Measurements from ENCODE around the gene NMRAL1.

The NMRAL1 gene

GRCh38 chr16:4474192-4474961, at the start of gene NMRAL1:
Gene NMRAL1, minus strand, starts transcription at chr16:4474625. Its CDS starts 493 bp downstream, at chr16:4474132.
- DNase-seq = peak; percentile 95

DNA sequence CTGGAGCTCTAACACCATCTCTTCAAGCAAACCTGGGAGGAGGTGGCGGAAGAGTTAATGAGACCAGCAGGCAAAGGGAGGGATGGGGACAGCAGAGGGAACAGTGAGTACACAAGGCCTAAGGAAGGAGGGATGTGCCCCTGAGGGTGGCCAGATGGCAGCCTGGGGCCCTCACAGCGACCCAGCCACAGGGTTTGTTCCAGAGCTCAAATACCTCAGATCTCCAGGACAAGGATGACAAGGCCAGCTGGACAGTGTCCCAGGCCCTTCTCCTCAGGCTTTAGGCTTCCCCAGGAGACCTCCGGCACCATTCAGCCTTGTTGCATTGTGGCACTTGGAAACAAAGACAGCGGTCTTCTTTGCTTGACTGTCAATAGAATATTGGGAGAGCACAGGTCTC, 49.3 kb upstream of the NMRAL1 start:
- no peak for DNase-seq

GRCh38 chr16:4522051-4522581, 47.7 kb upstream of the NMRAL1 start:
- DNase-seq = no peak

DNA sequence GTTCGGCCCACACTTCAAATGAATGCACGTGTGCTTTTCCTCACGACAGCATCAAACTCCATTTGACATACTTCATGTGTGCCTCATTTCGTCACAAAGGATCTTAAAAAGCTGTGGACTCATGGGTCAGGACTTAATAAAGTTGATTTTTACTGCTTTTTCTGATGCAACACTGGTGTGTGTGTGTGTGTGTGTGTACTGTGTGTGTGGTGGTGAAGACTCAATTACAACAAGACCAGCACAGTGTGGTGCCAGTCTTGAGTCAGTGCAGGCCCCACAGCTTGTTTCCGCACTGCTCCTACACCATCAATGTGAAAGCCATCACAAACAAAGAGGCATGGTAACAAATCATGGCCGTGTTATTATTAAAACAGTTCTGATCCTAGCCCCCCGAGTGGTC, 46.5 kb upstream of the NMRAL1 start:
- DNase-seq = no peak

GRCh38 chr16:4519274-4520058, 45.0 kb upstream of the NMRAL1 start:
- DNase-seq = no peak

DNA sequence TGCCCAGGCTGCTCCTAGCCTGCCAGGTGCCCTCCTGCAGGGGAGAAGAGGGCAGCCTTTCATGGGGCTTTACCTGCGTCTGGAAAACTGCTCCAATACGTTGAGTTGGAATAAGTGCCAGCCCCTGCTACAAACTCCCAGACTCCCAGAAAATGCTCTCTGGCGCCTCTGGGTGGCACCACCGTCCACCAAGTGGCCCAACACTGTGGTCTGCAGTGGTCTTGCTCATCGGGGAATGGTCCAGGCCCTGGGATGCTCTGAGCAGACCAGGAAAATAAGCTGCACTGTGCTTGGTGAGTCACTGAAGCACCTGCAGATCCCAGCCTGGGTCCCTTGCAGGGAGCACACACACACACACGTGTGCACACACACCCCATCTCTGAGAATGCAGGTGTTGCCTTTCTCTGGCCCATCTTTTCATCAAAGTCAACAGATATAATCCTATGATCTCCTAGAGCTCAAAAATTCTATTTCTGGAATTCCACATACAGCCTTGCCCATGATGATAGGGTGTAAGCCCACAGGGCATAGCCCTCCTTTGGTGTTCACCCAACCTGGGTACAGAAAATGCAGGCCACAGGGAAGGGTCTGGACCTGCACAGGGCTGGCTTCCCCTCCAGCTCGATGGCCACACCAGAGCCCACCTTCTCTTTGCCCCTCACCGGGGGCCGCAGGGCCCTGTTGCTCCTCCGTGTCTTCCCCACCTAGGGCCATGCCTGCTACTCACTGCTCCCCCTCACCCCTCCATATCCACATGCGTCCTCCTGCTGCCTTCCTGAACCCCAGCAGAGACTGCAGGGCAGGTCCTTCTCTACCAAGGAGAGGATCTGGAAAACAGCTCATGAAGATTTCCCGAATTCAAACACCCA, 43.6 kb upstream of the NMRAL1 start:
- DNase-seq = peak; percentile 23

- no peak for DNase-seq
Observed at GRCh38 chr16:4515611-4516233, 41.3 kb upstream of the NMRAL1 start.

DNA sequence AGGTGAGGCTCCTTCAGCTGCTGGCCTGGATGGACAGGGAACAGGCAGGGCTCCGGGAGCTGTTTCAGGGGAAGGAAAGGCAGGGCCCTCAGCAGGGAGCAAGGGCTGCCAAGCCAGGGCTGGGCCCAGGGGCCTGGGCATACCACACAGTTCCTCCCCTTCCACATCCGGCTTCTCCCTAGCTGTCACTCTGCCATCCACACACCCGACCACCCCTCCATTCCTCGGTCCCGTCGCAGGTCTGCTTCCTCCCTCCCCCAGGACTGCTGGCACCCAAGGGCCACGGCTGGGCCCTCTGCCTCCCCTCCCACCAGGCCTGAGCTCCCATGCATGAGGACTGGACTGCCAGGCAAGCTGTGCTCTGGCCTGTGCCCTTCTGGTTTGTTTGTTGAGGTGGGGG, 40.2 kb upstream of the NMRAL1 start:
- no peak for DNase-seq

- no peak for DNase-seq
Observed at GRCh38 chr16:4513881-4514280, 39.5 kb upstream of the NMRAL1 start.

- DNase-seq = no peak
Observed at GRCh38 chr16:4513086-4513860, 38.8 kb upstream of the NMRAL1 start.

DNA sequence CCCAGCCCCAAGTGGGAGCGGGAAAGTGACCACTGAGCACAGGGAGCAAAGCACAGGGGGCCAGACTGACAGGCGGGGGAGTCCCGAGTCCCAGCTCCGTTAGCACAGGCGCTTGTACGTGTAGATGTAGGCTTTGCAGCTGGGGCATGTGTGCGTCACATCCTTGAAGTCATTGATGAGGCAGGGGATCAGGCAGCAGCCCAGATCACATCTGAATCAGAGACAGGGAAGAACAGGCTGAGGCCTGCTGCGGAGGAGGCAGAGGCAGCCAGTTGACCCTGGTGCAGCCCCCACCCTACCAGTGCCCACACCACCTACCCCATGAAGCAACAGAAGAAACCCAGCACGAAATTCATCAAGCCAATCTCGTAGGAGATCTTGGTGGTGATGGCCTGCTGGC, 38.0 kb upstream of the NMRAL1 start:
- no peak for DNase-seq

DNA sequence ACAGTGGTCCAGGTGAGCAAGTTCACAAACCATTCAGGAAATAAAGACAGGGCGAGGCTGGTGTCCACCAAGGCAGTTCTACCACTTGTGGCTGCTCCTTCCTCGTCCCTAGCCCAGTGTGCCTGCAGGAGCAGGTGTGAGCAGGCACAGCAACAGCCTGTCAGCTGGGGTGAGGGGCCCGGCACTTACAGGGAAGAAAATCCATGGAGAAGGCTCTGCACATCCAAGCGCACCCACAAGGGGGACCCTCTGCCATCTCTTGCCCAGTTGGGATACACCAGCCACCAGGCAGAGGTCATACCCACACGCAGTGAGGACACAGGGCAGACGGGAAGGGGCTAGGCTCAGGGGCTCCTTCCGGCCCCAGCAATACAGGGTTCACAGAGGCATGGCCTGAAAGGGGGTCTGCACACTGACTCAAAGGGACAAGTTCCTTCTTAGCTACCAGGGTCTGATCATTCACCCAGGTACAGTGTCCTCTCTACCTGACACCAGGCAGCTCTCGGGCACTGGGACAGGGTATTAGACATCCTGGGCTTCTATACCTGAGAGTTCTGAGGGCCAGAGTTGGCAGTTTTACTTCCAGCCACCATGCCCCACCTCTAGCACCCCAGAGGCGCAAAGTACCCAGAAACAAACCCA, 37.1 kb upstream of the NMRAL1 start:
- peak; percentile 37 for DNase-seq

DNA sequence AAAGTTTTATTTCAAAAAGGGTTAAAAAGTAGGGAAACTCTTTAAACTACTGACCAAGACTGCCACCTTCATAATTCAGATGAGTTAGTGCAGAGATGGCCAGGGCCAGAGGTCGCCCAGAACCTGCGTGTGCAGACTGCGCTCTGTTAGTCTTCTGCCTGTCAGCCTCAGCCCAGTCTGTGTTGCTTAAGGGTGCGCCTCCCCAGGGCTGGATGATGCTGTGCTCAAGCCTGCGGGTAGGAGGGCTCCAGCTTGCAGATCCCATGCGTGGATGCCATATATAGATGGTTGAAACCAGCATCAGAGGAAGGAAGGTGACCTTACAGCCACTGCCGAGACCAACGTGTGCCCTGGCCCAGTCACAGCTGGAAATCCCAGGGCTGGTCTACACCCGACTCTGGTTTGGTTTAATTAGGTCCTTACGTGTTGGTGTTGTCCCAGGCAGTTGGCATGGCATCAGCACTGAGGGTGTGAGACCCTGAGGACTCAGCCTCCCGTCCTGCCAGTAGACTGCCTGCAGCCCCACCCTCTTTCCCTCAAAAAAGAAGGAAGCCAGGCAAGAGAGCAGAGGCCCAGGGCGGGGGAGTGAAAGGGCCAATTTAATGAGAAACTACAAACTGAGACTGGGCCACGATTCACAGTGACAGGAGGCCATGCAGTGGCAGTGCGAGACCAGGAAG, 36.5 kb upstream of the NMRAL1 start:
- no peak for DNase-seq

DNA sequence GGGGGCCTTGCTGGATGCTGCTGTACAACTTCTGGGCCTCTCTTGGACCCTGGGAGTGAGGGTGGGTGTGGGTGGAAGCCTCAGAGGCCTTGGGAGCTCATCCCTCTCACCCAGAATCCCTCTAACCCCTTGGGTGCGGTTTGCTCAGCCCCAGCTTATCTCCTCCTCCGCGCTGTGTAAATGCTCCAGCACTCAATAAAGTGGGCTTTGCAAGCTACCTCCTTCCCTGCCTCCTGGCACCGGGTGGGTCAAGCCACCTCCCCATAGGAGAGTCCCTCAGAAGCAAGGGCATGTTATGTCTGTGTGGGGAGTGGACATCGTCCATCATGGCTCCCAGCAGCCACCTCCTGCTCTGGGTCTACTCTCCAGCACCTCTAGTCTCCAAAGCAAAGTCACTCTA, 35.7 kb upstream of the NMRAL1 start:
- DNase-seq = no peak

GRCh38 chr16:4509420-4509819, 35.0 kb upstream of the NMRAL1 start:
- DNase-seq = no peak

- no peak for DNase-seq
Observed at GRCh38 chr16:4508806-4509205, 34.4 kb upstream of the NMRAL1 start.

DNA sequence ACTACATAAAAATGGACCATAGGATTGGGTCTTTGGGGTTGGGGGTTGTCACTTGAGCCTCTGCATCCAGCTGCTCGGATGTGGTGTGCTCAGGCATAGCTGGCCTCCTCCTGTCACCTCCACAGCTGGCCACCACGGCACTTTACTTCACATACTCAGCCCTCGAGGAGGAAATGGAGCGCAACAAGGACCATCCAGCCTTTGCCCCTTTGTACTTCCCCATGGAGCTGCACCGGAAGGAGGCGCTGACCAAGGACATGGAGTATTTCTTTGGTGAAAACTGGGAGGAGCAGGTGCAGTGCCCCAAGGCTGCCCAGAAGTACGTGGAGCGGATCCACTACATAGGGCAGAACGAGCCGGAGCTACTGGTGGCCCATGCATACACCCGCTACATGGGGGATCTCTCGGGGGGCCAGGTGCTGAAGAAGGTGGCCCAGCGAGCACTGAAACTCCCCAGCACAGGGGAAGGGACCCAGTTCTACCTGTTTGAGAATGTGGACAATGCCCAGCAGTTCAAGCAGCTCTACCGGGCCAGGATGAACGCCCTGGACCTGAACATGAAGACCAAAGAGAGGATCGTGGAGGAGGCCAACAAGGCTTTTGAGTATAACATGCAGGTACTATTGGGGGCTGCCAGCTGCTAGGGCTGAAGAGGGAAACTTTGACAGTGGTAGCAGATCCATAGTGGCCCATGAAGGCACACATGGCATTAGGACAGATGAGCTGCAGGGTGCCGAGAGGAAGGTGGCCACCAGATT, 33.3 kb upstream of the NMRAL1 start:
- DNase-seq = no peak

GRCh38 chr16:4506450-4506849, 32.0 kb upstream of the NMRAL1 start:
- DNase-seq = peak; percentile 64

- no peak for DNase-seq
Observed at GRCh38 chr16:4505356-4506147, 31.1 kb upstream of the NMRAL1 start.

All from NCI-H2227 treated with DMSO at 0.1 percent for 48 hours (cell line).